NCI-H345 treated with DMSO at 0.1 percent for 48 hours (cell line): ENCODE data around the gene ABTB2.

Experiments used
- DNase-seq: peaks from one replicate; lab custom pipeline; 2025; ENCODE audit not compliant: unreplicated experiment; lab: John Stamatoyannopoulos, UW

The ABTB2 gene

DNA sequence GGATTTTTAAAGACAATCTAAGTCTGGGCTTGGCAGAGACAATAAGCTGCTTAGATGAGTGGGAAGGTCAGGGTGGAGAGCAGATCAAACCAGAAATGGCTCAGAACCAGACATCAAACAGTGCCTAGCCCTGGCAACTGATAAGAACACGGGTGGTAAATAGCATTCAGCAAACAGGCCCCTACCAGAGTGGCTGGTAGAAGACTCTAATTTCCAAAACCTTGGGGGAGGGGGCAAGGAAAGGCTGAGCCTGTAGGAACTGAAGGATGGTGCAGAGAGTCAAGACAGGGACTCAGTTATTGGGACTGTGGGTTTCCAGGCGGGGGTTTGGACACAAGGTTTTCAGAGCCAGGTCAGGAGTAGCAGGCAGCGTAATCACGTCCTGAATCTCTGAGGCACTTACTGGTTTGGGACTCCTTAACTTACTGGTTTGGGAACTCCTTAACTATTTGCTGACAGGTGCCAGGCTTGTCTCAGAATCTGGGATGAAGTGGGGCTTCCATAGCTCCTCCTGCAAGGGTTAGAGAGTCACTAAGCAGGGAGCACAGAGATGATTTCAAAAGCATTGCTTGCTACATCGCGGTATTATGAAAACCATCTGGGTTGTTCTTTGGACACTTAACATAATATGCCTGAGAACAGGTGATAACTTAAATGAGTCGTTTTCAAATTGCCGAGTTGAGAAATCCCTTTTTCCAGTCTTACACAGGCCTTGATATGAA, 5.7 kb upstream of the ABTB2 start:
- DNase-seq: no peak

DNA sequence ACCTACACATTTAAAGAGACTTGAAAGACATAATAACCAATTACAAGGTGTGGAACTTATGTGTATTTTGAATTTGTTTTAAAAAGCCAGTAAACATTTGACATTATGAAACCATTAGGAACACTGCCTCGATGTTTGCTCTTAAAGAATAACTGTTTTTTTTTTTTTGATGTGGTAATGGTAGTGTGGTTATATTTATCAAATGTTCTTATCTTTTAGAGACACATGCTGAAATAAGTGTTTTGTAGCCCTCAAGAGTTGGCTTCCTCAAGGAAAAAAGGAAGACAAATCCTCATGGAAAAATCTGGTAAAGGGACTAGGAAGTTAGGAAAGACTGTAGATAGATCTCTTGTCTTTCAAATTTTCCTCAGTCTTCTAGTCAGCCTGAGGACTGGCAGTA, 2.2 kb upstream of the ABTB2 start:
- no peak for DNase-seq

DNA sequence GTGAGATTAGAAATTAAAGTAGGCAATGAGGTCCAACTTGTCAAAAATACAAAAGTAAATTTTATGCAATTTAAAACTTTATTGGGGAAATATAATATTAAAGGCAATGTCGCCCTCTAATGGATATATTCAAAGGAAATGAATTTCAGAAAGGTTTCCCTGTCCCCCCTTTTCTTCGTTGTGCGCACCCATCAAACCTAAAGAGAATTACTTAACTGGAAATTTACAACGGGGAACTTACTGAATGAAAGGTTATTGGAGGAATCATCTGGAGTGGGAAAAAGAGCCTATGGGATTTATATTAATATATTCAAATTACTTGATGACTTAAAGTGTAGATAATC, 1.7 kb upstream of the ABTB2 start:
- DNase-seq: no peak

DNA sequence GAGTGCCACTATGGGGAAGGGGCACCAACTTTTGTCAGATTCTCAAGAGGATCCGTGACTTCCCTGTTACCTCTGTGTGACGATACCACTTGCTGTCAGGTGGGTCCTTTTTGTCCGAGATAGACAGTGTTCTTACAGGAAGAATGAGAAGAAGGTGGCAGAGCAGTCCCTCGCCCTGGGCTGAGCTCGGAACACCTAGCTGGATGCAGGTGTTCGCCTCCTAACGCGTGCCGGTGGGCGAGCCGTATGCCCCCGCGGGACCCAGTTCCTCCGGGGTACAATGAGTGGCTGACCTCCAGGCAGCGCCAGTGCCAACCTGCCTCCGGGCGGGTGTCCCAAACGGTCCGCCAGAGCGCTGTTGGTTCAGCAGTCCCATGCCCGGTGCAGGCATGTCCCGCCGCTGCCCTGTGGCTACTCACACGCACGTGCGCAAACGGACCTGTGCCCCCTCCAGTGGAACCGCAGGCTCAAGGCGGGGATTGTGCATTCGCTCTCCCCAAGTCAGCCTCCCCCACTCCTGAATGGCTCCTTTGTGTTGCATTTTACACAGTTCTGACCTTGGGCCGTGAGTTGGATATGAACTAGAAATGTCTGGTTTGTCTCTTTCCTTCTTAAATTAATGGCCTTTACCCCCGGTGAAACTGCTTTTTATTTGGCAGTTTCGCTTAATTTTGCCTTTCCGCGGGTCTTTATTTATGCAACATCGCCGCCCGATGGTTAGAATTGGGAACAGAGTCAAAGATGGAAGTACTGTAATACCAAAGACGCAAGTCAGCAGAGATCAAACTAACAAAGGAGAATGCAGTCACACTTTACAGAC, 1.1 kb upstream of the ABTB2 start:
- DNase-seq: peak; percentile 75

DNA sequence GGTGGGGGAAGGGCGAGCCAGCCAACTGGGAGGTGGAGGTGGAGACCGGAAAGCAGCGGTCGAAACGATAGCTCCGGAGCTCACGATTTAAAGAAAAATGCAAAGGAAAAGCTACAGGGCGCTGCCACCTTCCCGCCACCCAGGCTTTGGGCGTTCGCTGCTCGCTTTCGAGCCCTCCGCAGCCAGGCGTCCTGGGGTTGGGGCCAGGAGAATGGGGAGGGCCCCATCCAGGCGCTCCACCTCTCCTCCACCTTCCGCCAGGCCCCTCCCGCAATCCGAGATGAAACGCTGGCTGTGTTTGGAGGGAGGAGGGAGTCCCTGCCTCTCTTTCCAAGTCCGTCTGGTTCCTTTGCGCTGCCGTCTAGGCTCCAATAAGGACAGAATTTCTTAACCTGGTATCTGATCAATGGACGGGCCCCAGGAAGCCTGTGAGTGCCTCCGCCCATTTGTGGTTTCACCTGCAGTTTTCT, 483 bp upstream of the ABTB2 start:
- no peak for DNase-seq

DNA sequence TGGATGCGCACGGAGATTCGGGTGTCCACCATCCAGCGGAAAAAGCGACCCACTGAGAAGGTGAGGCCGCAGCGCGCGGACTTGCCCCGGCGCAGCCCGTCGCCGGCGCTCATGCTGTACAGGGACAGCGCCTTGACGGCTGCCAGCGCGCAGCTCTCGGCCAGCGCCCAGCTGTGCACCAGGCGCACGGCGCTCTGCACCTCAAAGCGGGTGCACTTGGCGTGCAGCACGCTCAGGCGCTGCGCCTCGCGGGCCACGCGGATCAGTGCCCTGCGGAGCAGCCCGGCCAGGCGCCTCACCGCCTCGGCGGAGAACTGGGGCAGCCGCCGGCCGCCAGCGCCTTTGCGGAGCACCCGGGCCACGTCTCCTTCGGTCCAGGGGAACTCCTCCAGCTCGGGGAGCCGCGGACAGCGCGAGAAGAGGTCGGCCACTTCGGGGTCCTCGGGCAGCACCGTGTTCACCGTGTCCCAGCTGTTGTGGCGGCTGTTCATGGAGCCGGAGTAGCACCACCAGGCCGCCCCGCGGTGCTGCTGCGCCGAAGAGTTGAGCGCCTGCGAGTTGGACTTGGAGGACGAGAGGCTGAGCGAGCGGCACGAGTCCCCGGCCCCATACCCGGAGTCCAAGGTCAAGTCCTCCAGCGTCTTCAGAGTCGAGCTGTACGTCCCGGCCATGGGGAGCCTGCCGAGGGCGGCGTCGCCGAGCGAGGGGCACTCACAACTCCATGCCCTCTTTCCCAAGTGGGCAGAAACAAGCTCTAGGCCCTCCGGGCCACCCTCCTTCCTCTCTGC, 703 bp downstream of the ABTB2 start:
- no peak for DNase-seq

DNA sequence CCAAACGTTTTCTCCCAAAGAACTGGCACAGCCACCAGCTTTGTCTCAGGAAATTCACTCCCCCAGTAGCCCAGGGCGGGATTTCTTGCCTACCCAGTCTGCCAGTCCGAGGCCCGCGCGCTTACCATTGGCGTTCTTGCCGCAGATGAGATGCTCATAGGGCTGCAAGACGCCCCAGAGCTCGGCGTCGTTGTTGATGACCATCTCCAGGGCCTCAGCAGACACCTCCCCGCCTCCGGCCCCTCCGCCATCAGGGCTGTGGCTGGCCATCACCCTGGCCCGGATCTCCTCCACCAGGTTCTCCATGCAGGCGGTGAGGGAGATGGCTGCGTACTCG, 1.3 kb downstream of the ABTB2 start:
- no peak for DNase-seq

DNA sequence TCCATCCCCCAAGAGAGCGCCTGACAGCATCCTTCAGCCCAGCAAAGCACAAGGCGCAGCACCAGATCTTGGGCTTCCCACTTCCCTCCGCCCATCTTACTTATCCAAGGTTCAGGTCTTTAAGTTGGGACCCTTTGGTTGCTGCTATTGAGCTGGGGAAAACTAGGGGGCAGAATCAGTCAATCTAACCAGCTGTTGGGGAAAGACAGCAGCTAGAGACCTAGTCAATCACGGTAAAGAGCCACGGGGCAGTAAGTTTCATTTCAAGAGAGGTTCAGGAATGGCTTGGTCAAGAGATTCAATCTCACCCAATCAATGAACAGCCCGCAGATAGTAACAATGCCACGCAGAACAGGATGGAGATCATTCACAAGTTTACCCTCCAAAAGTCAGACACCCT, 1.7 kb downstream of the ABTB2 start:
- DNase-seq: no peak

DNA sequence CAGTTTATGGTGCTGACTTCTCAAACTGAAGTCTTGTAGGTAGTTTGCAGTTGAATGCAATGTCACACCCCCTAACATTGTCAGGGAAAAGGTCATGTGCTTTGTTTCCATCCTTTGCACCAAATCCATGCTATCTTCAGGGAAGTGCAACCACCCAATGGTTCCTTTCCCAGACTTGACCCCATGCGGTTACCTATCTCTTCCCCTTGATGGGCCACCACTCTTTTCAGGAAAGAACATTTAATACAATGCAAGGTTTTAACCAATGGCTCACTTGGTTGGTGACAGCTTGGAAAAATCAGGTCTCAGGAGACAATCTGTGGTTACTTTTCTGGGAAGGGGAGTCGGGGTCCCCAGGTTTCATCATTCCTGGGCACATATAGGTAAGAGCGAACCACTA, 2.1 kb downstream of the ABTB2 start:
- DNase-seq: no peak

DNA sequence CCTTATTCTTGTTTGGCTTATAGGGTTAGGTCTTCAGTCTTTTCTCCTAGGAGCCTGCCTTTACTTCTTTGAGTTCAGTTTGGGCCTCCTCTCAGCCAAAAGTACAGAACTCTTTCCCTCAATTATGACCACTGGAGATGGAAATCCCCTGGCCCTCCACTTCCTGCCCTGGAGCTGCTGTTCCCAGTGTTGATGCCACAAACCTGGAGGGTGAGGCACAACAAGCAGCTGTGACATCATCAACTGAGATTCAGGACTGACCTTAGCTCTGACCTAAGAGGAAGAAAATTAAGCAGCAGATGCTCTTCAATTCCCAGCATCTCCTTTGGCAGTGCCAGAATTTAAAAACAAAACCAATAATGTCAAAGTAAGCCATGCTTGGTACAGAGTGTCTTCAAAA, 3.0 kb downstream of the ABTB2 start:
- DNase-seq: no peak

DNA sequence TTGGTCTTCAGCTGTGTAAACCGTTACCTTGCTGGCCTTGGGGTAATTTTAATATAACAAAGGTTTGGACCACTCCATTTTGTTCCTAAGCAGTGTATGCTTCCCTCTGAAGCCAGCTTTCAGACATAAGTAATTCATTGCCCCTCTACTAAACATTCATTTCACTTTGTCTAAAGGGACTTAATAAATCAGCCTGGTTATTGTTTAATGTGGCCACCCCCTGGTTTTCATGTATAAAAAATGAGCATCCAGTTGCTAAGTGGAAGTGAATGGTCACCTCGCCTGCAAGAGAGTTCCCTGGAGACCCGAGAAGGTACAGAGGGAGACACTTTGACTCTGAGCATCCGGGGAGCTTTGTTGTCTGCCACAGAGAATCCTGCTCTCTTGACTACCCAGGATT, 3.9 kb downstream of the ABTB2 start:
- DNase-seq: no peak

DNA sequence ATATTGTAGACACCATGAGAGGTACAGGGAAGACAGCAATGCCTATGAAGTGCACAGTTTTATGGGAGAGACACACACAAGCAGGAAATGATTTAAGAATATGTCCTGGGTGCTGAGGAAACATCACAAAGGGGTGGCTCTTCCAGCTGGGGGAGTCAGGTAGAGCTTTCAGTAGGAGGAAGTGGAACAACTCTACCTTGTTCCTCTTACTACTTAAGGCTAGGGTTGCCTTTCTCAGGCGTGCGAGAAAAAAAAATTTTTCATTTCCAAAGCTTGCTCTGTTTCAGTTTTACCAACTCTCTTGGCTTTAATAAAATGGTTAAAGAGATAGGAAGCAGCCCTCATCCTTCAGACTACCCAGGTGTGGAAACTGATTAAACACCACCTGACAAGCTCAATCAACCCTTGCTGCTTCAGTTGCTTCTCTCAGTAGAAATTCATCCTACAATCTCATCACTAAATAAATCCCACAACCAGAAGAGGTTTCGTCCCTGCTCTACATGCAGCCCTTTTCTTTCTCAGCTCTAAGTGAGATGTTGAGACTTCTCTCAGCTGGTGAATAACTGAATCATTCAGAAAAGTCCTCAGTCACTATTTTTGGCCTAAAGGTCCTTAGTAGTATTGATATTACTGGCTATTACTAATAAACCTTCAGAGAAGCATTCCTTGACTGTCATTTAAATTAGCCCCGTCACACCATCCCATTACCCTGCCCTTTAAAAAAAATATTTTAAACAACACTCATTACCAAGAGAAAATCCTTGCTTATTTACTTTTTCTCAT, 5.9 kb downstream of the ABTB2 start:
- DNase-seq: no peak

DNA sequence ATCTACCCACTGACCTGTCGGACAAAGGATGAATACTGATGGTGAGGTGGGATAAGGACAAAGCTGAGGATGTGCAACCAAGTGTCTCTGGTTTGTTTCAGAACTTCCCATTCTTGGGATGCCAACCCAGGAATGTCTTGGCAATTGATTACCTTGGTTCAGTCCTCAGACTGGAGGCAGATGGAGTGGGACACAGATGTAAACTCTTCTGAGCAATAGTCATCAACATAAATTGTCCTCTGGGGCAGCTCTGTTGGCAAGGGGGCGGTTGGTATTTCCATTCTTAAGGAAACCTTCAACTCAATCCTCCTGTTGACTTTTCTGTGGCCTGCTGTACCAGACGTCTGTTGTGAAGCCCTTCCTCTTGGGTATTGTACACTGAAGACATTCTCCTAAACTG, 6.8 kb downstream of the ABTB2 start:
- no peak for DNase-seq

DNA sequence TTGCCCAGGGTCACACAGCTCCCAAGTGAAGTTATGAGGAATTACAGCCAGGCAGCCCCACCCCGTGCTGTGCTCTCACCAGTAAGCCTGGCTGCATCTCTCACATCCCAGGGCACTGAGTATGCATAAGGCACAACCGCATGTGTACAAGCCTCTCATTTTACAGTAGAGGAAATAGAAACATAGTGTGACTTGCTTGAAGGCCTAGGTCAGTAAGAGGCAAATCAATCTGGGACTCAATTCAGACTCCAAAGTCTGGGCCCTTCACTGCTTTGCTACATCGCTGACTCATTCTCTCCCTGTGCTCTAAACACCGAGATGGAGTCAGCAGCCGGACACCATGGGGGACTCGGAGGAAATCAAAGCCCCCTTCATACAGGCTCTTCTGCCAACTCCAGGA, 7.9 kb downstream of the ABTB2 start:
- no peak for DNase-seq

DNA sequence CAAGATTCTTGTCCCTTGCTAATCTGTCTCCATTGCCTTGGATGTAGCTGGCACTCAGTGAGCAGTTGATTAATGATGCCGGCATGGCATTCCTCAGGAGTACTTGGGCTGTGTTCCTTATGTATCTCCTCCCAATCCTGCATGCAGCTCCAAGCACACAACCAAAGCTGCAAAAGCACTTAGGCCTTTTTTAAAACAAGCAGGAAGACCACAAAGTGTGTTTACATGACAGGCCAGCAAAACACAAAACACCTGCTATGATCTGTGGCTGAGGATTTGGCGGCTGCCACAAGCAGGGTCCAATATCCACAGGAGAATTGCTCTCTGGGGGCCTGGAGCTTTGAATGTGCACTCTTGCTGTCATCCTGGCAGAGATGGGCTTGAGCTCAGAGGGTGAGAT, 8.9 kb downstream of the ABTB2 start:
- no peak for DNase-seq

DNA sequence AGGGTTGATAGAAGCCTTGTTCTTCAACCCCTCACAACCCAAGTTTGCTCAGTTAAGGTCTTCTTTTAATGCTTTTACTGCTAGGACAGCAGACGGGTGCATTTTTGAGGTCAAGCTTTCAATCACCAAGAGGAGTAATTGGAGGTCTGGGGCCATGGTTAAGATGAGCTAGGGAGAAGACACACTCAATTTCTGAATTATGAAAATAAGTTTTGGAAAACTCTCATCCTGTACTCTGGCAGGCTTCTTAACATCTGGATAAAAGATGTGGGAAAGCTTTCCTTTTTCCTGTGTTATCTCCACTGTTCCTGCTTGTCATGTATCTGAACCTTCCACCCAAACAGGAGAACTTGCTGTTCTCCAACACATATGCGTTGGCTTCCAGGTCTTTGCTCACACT, 9.7 kb downstream of the ABTB2 start:
- no peak for DNase-seq

DNA sequence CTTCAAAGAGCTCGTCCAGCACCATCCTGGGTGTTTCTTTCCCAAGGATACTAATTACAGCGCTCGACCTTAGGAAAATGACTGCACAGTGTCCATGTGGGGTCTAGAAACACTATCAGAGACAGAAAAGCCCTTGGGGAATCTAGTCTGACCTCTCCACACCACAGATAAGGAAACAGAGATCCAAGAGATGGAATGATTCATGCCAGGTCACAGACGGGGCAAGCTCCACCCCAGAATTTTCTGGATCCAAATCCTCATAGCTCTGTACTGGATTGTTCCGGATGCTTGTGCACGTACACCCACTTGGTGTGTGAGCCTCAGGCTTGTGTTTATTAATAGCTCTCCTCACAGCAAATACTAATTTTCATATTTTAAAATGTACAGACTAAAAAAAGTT, 11.3 kb downstream of the ABTB2 start:
- no peak for DNase-seq

DNA sequence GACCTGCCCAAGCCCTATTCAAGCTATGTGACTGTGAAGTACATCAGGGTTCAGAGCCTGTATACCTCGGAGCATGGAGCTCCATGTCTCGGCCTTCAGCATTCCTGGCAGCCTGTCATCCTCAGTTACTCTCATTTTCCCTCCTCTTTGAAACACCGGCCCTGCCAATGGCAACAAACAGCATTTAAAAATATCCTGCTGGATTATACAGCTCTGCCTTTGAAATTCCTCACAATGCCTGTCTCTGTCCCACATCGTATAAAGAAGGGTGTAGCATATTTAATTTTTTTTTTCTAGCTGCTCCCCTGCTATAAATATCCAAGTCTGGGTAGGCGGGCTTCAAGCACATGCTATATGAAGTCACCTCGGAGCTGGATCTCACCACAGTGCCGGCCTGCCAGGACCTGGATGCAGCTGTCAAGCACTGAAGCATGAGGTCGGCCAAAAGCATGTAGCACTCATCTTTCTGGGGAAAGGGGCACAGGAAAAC, 11.8 kb downstream of the ABTB2 start:
- DNase-seq: no peak

DNA sequence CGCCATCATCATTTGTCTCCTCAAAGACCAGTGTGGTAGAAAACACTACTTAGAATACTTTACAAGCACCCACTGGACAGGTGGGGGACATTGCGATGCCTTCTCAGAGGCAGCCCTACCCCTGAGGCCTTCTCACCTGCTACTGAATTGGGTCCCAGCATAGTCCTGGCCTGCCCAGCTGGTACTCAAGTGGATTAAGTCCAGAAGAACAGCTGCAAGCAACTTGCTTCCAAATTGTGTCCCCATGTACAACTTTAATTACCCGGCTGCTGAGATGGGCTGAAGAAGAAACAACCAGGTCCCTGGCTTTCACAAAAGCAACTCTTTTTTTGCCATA, 12.3 kb downstream of the ABTB2 start:
- no peak for DNase-seq

DNA sequence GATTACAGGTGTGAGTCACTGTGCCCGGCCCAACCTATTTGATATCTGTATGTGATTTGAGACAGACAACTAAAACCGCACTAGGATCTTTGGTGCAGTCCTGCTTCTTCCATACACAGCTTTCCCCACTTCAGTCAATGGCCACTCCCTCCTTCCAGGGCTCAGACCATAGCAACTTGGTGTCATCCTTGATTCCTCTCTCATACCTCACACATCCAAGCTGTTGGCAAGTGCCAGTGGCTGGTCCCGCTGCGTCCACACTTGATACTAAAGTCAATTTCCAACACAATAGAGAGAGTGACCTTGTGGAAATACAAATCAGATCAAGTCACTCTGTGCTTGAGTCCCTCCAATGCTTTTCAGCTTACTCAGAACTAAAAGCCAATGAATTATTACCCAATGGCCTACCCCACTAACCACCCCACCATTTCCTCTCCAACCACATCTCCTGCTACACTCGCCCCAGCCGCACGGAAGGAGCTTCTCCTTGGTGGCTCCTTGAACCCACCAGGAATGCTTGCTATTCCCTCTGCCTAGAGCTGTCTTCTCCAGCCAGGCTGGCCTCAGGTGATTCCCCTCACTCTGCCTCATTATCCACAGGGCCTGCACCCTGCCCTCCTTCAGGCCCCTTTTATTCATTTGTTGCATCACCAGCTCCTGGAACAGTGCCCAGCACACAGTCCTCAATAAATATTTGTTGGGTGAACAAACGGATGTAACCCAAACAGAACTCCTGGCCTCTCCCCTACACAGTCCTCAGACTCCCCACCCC, 12.9 kb downstream of the ABTB2 start:
- no peak for DNase-seq

DNA sequence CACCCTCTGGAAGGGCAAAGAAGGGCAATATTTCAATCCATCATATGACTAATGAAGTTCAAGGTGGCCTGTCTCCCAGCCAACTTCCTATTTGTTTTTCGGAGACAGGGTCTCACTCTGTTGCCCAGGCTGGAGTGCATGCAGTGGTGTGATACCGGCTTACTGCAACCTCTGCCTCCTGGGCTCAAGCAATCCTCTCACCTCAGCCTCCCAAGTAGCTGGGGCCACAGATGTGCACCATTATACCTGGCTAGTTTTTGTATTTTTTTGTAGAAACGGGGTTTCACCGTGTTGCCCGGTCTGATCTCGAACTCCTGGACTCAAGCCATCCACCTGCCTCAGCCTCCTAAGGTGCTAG, 13.4 kb downstream of the ABTB2 start:
- no peak for DNase-seq
